ENCODE data around the gene S1PR4. TPM values are rescaled to one million over a fixed set of nuclear protein-coding genes. Genes with fewer than 3 reads are reported as not detected.
"Not testable (repeated sequence)": the region's sequence is repeated elsewhere in the genome, so short reads cannot be mapped to it uniquely, and the experiment has no call there.

Gene S1PR4
- total RNA-seq, 1 donor from 2014 or later = 0.51 TPM

DNA sequence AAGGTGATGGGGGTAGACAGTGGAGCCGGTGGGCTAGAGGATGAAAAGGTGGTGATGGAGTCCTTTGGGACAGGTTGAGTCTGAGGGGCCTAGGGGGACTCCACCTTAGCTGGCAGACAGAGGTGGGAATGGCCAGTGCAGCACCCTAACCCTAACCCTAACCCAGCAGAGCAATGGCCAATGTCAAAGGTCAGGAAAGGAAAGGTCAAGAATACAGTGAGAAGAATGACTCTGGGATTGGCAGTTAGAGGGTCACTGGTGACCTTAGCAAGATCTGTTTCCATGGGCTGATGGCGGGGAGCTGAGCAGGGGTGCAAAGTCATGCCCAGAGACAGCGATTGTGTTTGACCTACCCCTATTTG lies 26.2 kb upstream of the S1PR4 start:
- no peak for DNase-seq (ENCODE audit: low read depth in 2 of 2)

GRCh38 chr19:3153286-3154230 lies 25.0 kb upstream of the S1PR4 start:
- no peak for DNase-seq (ENCODE audit: low read depth in 2 of 2)

GRCh38 chr19:3154447-3154846 lies 24.1 kb upstream of the S1PR4 start:
- DNase-seq (ENCODE audit: low read depth in 2 of 2) = not testable (repeated sequence)

GRCh38 chr19:3154957-3155736 lies 23.4 kb upstream of the S1PR4 start:
- peak; percentile 97 to 100 for DNase-seq (ENCODE audit: low read depth in 2 of 2)

- no peak for DNase-seq (ENCODE audit: low read depth in 2 of 2)
Measured at GRCh38 chr19:3157096-3157845, 21.3 kb upstream of the S1PR4 start.

GRCh38 chr19:3159565-3159964 lies 19.0 kb upstream of the S1PR4 start:
- no peak for DNase-seq (ENCODE audit: low read depth in 2 of 2)

DNA sequence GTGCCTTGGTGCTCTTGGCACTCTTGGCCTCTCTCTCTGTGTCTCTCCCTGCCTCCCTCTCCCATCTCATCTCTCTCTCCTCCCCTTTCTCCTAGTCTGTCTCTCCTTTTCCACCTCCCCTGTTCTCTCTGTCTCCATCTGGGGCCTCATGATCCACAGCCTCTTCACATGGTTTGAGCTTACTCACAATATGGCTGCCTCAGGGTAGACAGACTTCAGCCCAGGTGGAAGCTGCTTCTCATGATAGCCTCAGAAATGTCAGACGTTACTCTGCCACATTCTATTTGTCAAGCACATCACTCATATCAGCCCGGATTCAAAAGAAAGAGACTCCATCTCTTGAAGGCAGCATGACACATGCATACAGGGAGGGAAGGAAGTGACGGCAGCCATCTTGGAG lies 18.4 kb upstream of the S1PR4 start:
- DNase-seq (ENCODE audit: low read depth in 2 of 2) = no peak

GRCh38 chr19:3161453-3161852 lies 17.1 kb upstream of the S1PR4 start:
- DNase-seq (ENCODE audit: low read depth in 2 of 2) = peak in 1 of 2 donors; percentile 70

- no peak for DNase-seq (ENCODE audit: low read depth in 2 of 2)
Measured at GRCh38 chr19:3162418-3163229, 15.9 kb upstream of the S1PR4 start.

DNA sequence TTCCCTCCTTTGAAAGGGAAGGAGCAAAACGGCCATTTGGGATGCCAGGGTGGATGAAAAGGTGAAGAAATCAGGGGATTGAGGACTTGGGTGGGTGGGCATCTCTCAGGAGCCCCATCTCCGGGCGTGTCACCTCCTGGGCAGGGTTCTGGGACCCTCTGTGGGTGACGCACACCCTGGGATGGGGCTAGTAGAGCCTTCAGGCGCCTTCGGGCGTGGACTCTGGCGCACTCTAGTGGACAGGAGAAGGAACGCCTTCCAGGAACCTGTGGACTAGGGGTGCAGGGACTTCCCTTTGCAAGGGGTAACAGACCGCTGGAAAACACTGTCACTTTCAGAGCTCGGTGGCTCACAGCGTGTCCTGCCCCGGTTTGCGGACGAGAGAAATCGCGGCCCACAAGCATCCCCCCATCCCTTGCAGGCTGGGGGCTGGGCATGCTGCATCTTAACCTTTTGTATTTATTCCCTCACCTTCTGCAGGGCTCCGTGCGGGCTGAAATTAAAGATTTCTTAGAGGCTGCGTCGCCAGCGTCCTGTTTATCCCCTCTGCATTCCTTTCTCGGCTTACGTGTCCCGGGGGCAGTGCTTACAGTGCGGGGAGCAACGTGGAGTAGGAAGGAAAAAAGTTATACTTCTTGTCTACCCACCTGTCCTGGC lies 15.2 kb upstream of the S1PR4 start:
- peak; percentile 34 to 67 for DNase-seq (ENCODE audit: low read depth in 2 of 2)

GRCh38 chr19:3163943-3164342 lies 14.6 kb upstream of the S1PR4 start:
- no peak for DNase-seq (ENCODE audit: low read depth in 2 of 2)

DNA sequence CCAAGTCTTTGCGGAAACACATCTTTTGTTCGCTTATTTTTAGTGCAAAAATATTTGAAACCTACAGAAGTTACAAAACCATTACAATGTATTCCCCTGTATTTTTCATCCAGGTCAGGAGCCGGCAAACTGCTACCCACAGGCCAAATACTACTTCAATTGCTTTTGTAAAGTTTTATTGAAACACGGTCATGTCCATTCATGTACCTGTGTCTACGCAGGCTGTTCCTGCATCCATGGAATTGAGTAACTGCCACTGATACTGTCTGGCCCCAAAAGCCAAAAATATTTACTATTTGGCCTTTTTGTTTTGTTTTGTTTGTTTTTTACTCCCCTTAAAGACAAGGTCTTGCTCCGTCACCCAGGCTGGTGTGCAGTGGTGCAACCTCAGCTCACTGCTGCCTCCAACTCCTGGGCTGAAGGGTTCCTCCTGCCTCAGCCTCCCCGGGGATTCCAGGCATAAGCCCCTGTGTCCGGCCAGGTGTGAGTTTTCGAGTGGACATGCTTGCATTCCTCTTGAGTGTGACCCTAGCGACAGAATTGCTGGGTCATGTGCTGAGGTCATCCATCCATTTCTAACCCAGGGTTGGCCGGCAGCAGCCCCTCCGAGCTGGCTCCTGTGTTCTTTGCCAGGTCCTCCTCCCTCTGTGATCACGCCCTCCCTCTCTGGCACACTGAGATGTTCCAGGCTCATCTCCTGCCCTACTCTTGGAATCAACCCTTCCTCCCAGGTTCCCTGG lies 10.9 kb upstream of the S1PR4 start:
- DNase-seq (ENCODE audit: low read depth in 2 of 2) = no peak

GRCh38 chr19:3171894-3172672 lies 6.5 kb upstream of the S1PR4 start:
- no peak for DNase-seq (ENCODE audit: low read depth in 2 of 2)

DNA sequence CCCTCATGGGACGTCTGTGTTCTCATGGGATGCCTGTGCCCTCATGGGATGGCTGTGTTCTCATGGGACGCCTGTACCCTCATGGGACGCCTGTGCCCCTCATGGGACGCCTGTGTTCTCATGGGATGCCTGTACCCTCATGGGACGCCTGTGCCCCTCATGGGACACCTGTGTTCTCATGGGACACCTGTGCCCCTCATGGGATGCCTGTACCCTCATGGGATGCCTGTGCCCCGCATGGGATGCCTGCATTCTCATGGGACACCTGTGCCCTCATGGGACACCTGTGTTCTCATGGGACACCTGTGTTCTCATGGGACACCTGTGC lies 5.9 kb upstream of the S1PR4 start:
- DNase-seq (ENCODE audit: low read depth in 2 of 2) = not testable (repeated sequence)

GRCh38 chr19:3175781-3176714 lies 2.5 kb upstream of the S1PR4 start:
- DNase-seq (ENCODE audit: low read depth in 2 of 2) = no peak

DNA sequence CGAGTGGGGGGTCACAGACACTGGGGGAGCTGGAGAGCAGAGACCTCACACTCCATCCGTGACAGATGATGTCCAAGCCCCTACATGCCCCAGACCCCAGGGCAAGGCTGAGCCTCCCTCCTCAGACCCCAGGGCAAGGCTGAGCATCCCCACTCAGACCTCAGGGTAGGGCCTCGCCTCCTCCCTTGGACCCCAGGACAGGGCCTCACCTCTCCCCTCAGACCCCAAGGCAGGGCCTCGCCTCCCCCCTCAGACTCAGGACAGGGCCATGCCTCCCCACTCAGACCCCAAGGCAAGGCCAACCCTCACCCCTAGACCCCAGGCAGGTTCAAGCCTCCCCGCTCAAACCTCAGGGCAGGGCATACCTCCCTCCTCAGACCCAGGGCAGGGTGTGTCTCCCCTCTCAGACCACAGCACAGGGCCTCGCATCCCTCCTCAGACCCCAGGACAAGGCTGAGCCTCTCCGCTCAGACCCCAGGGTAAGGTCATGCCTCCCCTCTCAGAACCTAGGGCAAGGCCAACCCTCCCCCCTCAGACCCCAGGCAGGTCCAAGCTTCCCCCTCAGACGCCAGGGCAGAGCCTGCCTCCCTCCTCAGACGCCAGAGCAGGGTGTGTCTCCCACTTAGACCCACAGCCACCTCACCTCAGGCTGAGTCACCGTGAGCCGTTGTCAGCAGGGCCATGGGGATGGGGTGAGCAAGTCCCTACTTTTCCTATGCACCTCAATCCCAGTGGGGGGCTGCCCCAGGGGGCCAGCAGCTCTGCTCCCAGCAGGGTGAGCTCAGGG lies 1.7 kb upstream of the S1PR4 start:
- peak in 1 of 2 donors; percentile 14 for DNase-seq (ENCODE audit: low read depth in 2 of 2)
